ENCODE measurements around the gene RPUSD2.

Gene RPUSD2

DNA sequence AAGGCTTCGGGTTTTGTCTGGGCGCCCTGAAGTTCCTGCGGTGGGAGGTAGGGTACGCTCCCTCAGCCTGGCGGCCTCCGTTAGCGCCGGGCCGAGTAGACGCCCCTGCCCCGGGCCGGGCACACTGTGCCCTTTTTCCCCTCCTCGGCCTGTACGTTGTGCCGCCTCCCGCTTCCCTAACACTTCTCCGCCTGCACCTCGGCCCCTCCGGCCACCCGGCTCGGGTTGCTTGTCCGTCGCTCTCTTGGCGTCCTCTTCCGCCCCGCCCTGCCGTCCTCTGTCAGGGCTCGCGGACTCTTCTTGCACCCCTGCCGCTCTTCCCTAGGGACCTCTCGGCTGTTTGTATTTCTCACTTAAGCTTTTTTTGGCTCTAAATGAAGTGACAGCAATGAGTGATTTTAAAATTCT lies 25.3 kb downstream of the RPUSD2 start:
- H3K36me3 ChIP-seq (ENCODE audit: insufficient read depth, low read length) = no peaks in the 10 kb centered on the region
- TF ChIP-seq FOXP2 (optimal IDR thresholded peaks at IDR 0.05; ENCODE audit: control extremely low read depth, extremely low read length, insufficient read depth) (no peak), POLR2AphosphoS5 (IDR thresholded peaks at IDR 0.05; ENCODE audit: borderline replicate concordance, low read depth, low read length) (no peak), EZH2 (IDR thresholded peaks at IDR 0.05) (no peak)
- peak overlapping the region; percentile 98 for H3K27ac ChIP-seq
- DNase-seq (ENCODE audit: low read depth, low spot score) = no peak
- H3K4me3 ChIP-seq = peak overlapping the region; percentile 81
- H3K9ac ChIP-seq (ENCODE audit: insufficient read length) = peak overlapping the region; percentile 93
- no peaks in the 10 kb centered on the region for H3K9me3 ChIP-seq (ENCODE audit: low read depth, low read length)

DNA sequence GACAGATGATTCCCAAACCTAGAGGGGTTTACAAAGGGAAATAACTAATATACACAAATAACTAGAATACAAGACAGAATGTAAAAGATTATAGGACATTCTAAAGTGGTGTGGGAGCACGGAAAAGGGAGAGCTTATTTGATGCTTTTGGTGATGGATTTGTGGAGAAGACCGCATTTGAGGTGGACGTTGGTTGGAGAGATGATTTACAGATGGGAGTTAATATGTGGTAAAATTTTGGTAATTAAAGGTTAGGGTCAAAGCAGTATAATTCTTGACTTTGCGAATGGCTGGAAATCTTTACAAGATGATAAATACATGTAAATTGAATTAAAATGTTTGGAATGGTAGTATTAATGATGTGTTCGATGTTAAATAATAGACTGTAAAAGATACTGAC lies 26.1 kb downstream of the RPUSD2 start:
- no peaks in the 10 kb centered on the region for H3K36me3 ChIP-seq (ENCODE audit: insufficient read depth, low read length)
- TF ChIP-seq EZH2 (IDR thresholded peaks at IDR 0.05) (no peak), FOXP2 (optimal IDR thresholded peaks at IDR 0.05; ENCODE audit: control extremely low read depth, extremely low read length, insufficient read depth) (no peak), POLR2AphosphoS5 (IDR thresholded peaks at IDR 0.05; ENCODE audit: borderline replicate concordance, low read depth, low read length) (no peak)
- H3K27ac ChIP-seq = no peak overlapping the region
- H3K4me3 ChIP-seq = peak overlapping the region; percentile 81
- H3K9me3 ChIP-seq (ENCODE audit: low read depth, low read length) = no peaks in the 10 kb centered on the region
- peak overlapping the region; percentile 93 for H3K9ac ChIP-seq (ENCODE audit: insufficient read length)
- no peak for DNase-seq (ENCODE audit: low read depth, low spot score)

DNA sequence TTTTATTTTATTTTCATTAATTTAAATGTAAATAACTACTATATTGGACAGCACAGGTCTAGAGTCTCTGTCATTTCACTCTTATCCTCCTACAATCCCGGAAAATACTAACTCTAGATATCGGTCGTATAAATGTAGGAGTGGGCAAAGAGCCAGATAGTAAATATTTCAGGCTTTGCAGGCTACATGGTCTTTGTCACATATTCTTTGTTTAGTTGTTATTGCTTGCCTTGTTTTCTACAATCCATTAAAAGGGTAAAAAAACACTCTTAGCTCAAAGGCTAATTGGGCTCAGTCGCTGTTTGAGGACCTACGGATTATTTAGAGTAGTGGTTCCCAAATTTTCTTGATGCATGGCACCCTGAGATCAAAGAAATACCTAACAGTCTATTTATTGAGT lies 26.7 kb downstream of the RPUSD2 start:
- Histone ChIP-seq H3K36me3 (ENCODE audit: insufficient read depth, low read length) (no peaks in the 10 kb centered on the region), H3K9me3 (ENCODE audit: low read depth, low read length) (no peaks in the 10 kb centered on the region), H3K9ac (ENCODE audit: insufficient read length) (peak overlapping the region; percentile 9), H3K27ac (no peak overlapping the region), H3K4me3 (peak overlapping the region; percentile 81)
- DNase-seq (ENCODE audit: low read depth, low spot score) = no peak
- no peak for TF ChIP-seq EZH2 (IDR thresholded peaks at IDR 0.05)
- no peak for TF ChIP-seq FOXP2 (optimal IDR thresholded peaks at IDR 0.05; ENCODE audit: control extremely low read depth, extremely low read length, insufficient read depth)

DNA sequence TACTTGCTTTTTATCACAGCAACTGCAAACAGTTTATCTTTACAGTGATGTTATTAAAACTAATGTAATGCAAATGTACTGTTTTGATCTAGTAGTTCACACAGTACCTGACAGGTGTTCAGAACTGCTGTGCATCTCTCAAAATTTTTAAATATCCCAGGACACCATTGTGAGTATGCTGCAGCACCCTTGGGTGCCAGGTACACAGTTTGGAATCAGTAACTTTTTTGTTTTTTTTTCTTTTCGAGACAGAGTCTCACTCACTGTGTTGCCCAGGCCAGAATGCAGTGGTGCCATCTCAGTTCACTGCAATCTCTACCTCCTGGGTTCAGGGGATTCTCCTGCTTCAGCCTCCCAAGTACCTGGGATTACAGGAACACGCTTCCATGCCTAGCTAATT lies 27.9 kb downstream of the RPUSD2 start:
- Histone ChIP-seq H3K27ac (no peak overlapping the region), H3K9me3 (ENCODE audit: low read depth, low read length) (no peaks in the 10 kb centered on the region), H3K9ac (ENCODE audit: insufficient read length) (no peak overlapping the region), H3K4me3 (no peak overlapping the region), H3K36me3 (ENCODE audit: insufficient read depth, low read length) (no peaks in the 10 kb centered on the region)
- DNase-seq (ENCODE audit: low read depth, low spot score) = no peak
- TF ChIP-seq EZH2 (IDR thresholded peaks at IDR 0.05) (no peak), POLR2AphosphoS5 (IDR thresholded peaks at IDR 0.05; ENCODE audit: borderline replicate concordance, low read depth, low read length) (no peak), FOXP2 (optimal IDR thresholded peaks at IDR 0.05; ENCODE audit: control extremely low read depth, extremely low read length, insufficient read depth) (no peak)

DNA sequence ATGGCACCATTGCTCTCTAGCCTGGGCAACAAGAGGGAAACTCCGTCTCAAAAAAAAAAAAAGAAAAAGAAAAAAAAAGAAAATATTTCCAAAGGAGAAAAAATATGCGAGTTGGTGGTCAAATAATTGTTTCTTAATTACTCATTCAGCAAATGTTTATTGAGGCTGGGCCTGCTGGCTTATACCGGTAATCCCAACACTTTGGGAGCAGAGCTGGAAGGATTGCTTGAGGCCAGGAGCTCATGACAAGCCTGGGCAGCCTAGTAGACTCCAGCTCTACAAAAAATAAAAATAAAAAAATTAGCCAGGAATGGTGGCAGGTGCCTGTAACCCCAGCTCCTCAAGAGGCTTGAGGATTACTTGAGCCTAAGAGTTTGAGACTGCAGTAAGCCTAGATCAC lies 29.0 kb downstream of the RPUSD2 start:
- no peak overlapping the region for H3K4me3 ChIP-seq
- no peak for DNase-seq (ENCODE audit: low read depth, low spot score)
- TF ChIP-seq FOXP2 (optimal IDR thresholded peaks at IDR 0.05; ENCODE audit: control extremely low read depth, extremely low read length, insufficient read depth) (no peak), POLR2AphosphoS5 (IDR thresholded peaks at IDR 0.05; ENCODE audit: borderline replicate concordance, low read depth, low read length) (no peak), EZH2 (IDR thresholded peaks at IDR 0.05) (no peak)
- no peaks in the 10 kb centered on the region for H3K9me3 ChIP-seq (ENCODE audit: low read depth, low read length)
- H3K9ac ChIP-seq (ENCODE audit: insufficient read length) = no peak overlapping the region
- H3K36me3 ChIP-seq (ENCODE audit: insufficient read depth, low read length) = no peaks in the 10 kb centered on the region
- H3K27ac ChIP-seq = no peak overlapping the region

DNA sequence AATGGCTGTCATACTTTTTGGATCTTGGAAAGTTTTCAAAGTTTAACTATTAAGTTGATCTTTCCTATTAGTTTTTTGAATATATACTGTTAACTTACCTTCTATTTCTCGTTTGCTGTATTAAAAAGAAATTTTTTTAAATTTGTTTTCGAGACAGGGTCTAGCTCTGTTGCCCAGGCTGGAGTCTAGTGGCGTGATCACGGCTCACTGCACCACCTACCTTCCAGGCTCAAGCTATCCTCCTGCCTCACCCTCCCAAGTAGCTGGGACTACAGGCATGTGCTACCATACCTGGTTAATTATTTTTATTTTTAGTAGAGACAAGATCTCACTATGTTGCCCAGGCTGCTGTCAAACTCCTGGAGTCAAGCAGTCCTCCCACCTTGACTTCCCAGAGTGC lies 29.6 kb downstream of the RPUSD2 start:
- TF ChIP-seq EZH2 (IDR thresholded peaks at IDR 0.05) (no peak), POLR2AphosphoS5 (IDR thresholded peaks at IDR 0.05; ENCODE audit: borderline replicate concordance, low read depth, low read length) (no peak), FOXP2 (optimal IDR thresholded peaks at IDR 0.05; ENCODE audit: control extremely low read depth, extremely low read length, insufficient read depth) (no peak)
- H3K9ac ChIP-seq (ENCODE audit: insufficient read length) = no peak overlapping the region
- no peaks in the 10 kb centered on the region for H3K9me3 ChIP-seq (ENCODE audit: low read depth, low read length)
- no peak overlapping the region for H3K4me3 ChIP-seq
- H3K36me3 ChIP-seq (ENCODE audit: insufficient read depth, low read length) = no peaks in the 10 kb centered on the region
- H3K27ac ChIP-seq = no peak overlapping the region
- DNase-seq (ENCODE audit: low read depth, low spot score) = no peak

DNA sequence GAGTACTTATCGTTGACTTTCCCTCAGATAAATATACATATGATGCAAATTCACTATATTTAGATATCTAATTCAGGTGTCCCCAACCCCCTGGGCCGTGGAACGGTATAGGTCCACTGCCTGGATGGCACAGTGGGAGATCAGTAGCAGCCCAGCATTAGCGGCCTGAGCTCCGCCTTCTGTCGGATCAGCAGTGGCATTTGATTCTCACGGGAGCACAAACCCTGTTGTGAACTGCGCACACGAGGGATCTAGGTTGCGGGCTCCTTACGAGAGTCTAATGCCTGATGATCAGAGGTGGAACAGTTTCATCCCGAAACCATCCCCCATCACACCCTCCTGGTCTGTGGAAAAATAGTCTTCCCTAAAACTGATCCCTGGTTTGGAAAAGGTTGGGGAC lies 31.9 kb downstream of the RPUSD2 start:
- Histone ChIP-seq H3K27ac (no peak overlapping the region), H3K9me3 (ENCODE audit: low read depth, low read length) (no peaks in the 10 kb centered on the region), H3K4me3 (no peak overlapping the region), H3K36me3 (ENCODE audit: insufficient read depth, low read length) (no peaks in the 10 kb centered on the region; the same call in 1 of the 2 replicates), H3K9ac (ENCODE audit: insufficient read length) (no peak overlapping the region)
- no peak for TF ChIP-seq FOXP2 (optimal IDR thresholded peaks at IDR 0.05; ENCODE audit: control extremely low read depth, extremely low read length, insufficient read depth)
- TF ChIP-seq POLR2AphosphoS5 (IDR thresholded peaks at IDR 0.05; ENCODE audit: borderline replicate concordance, low read depth, low read length) = no peak
- no peak for TF ChIP-seq EZH2 (IDR thresholded peaks at IDR 0.05)
- no peak for DNase-seq (ENCODE audit: low read depth, low spot score)

DNA sequence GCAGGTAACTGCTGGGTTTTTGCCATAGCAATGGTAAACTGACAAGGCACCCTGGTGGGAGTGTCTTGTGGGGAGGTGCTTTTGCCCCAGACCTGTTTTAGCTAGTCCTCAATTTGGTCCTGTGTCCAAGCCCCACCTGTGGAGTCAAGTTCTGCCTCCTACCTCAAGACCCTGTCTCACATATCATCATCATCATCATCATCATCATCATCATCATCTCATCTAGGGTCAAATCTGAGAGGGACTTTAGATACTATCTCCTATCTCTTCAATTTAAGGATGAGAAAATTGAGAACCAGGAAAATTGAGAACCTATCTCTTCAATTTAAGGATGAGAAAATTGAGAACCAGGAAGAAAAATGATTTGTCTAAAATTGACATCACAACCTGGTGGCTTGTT lies 34.8 kb downstream of the RPUSD2 start:
- no peak for DNase-seq (ENCODE audit: low read depth, low spot score)
- TF ChIP-seq POLR2AphosphoS5 (IDR thresholded peaks at IDR 0.05; ENCODE audit: borderline replicate concordance, low read depth, low read length) (no peak), EZH2 (IDR thresholded peaks at IDR 0.05) (no peak)
- peaks cover 3% of the 10 kb centered on the region; the same call in 1 of the 2 replicates for H3K36me3 ChIP-seq (ENCODE audit: insufficient read depth, low read length)

DNA sequence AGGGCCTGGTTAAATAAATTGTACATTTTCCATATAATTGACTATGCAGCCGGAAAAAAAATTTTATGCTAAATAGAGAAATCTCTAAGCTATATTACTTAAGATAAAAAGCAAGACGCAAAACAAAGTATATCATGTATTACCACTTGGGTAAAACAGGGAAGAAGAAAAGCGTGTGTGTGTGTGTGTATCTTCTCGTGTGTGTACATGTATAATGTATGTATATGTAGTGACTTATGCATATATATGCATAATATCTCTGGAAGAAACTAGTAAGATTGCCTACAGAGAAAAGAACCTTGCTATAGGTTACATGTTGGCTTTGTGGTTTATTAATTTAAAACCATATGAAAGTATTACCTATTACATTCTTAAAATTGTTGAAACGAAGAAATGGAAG lies 44.0 kb downstream of the RPUSD2 start:
- peaks cover 18% of the 10 kb centered on the region for H3K36me3 ChIP-seq (ENCODE audit: insufficient read depth, low read length)
- no peak for DNase-seq (ENCODE audit: low read depth, low spot score)
- H3K9me3 ChIP-seq (ENCODE audit: low read depth, low read length) = no peaks in the 10 kb centered on the region
- H3K27ac ChIP-seq = no peak overlapping the region
- no peak overlapping the region for H3K9ac ChIP-seq (ENCODE audit: insufficient read length)
- no peak for TF ChIP-seq POLR2AphosphoS5 (IDR thresholded peaks at IDR 0.05; ENCODE audit: borderline replicate concordance, low read depth, low read length)
- TF ChIP-seq EZH2 (IDR thresholded peaks at IDR 0.05) = no peak
- TF ChIP-seq FOXP2 (optimal IDR thresholded peaks at IDR 0.05; ENCODE audit: control extremely low read depth, extremely low read length, insufficient read depth) = no peak
- no peak overlapping the region for H3K4me3 ChIP-seq

More for the DNA sequence above, 34.8 kb downstream of the RPUSD2 start:
- no peak overlapping the region for H3K4me3 ChIP-seq
- no peaks in the 10 kb centered on the region for H3K9me3 ChIP-seq (ENCODE audit: low read depth, low read length)
- H3K9ac ChIP-seq (ENCODE audit: insufficient read length) = no peak overlapping the region
- no peak overlapping the region for H3K27ac ChIP-seq

Measured in SK-N-MC (cell line).